ENCODE results near the gene PLOD3.

Gene PLOD3

DNA sequence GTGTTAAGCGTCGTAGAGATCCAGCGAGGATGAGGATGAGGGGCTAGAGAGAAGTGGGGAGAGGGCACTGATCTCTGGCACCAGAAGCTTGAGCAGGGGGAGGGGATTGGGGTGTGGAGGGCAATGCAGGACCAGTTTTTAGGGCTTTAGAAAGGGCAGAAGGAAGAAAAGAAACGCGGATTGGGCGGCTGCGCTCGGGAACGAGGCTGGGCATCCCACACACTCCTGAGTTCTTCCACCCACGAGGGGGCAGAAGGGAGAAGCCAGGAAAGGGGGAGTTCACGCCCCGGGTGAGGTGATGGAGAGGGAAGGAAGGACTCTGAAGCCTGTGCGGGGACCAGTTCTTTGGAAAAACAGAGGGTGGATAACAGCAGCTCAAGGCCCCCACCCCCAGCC lies 45.9 kb downstream of the PLOD3 start:
- no peak overlapping the region for H3K4me2 ChIP-seq (ENCODE audit: low read length)
- TF ChIP-seq, protein P1, sequence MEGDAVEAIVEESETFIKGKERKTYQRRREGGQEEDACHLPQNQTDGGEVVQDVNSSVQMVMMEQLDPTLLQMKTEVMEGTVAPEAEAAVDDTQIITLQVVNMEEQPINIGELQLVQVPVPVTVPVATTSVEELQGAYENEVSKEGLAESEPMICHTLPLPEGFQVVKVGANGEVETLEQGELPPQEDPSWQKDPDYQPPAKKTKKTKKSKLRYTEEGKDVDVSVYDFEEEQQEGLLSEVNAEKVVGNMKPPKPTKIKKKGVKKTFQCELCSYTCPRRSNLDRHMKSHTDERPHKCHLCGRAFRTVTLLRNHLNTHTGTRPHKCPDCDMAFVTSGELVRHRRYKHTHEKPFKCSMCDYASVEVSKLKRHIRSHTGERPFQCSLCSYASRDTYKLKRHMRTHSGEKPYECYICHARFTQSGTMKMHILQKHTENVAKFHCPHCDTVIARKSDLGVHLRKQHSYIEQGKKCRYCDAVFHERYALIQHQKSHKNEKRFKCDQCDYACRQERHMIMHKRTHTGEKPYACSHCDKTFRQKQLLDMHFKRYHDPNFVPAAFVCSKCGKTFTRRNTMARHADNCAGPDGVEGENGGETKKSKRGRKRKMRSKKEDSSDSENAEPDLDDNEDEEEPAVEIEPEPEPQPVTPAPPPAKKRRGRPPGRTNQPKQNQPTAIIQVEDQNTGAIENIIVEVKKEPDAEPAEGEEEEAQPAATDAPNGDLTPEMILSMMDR (IDR thresholded peaks at IDR 0.05; ENCODE audit: low read depth, low read length, poor library complexity, severe bottlenecking), result peak; percentile 41
- no peak for TF ChIP-seq EZH2phosphoT487 (IDR thresholded peaks at IDR 0.05; ENCODE audit: borderline replicate concordance, low read length)
- peaks cover 76% of the 10 kb centered on the region for H3K27me3 ChIP-seq (ENCODE audit: control insufficient read depth, low read length)

DNA sequence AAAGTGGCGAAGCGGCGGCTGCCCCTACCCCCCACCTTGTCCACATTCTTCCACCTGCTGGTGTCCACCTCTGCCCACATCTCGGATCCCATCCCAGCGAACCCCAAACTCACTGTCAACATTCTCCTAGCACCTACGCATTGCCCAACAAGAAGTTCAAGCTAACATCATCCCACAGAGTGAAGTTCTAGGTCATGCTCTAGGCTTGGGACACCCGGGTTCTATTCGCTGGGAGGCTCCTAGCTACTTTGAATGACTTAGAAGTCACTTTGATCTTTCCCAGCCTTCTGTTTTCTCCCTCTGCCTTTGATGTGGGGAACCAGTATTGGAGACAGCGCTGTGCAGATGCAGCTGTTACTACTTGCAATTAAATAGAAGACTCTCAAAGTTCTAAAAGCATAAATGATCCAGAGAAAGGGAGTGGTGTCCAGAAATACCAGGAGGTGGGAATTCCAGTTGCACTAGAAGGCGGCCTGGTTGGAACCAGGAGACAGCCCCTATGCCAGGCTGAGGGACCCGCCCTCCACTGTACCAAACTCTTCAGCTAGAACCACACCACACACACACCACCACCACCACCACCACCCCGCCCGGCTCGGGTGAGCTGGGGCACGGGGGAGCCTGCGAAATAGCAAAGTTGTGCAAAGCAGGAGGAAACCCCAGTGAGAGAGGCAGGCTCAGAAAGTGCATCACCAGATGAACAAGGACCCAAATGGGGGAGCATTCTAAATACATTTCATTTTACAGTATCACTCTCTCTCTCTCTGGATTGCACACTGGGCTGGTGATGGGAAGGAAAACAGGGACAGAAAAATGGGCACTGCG lies 46.6 kb downstream of the PLOD3 start:
- Histone ChIP-seq H3K4me2 (ENCODE audit: low read length) (no peak overlapping the region), H3K79me2 (ENCODE audit: control insufficient read depth, low read length) (no peaks in the 10 kb centered on the region), H3K27ac (ENCODE audit: low read depth, low read length) (no peak overlapping the region), H3K4me3 (ENCODE audit: low read length) (no peak overlapping the region), H3K36me3 (ENCODE audit: control insufficient read depth, low read length) (no peaks in the 10 kb centered on the region), H3K9me2 (replicated peaks; ENCODE audit: control insufficient read depth, low read length) (no peaks in the 10 kb centered on the region), H3F3A (ENCODE audit: control insufficient read depth, insufficient read depth) (peaks cover 3% of the 10 kb centered on the region; the same call in 1 of the 2 replicates), H3K27me3 (ENCODE audit: control insufficient read depth, low read length) (peaks cover 79% of the 10 kb centered on the region), H3K4me1 (ENCODE audit: control insufficient read depth, low read length) (peaks cover 42% of the 10 kb centered on the region), H3K9me3 (ENCODE audit: control insufficient read depth, insufficient read depth, low read length) (no peaks in the 10 kb centered on the region), H4K20me1 (ENCODE audit: control insufficient read depth, insufficient read depth, low read depth, low read length) (peaks cover 22% of the 10 kb centered on the region)
- TF ChIP-seq, protein P1 (IDR thresholded peaks at IDR 0.05; ENCODE audit: low read depth, low read length, poor library complexity, severe bottlenecking), result no peak
- peak; percentile 89; the same call in 1 of the 2 replicates for TF ChIP-seq EZH2phosphoT487 (IDR thresholded peaks at IDR 0.05; ENCODE audit: borderline replicate concordance, low read length)

More for the DNA sequence above, 45.9 kb downstream of the PLOD3 start:
- Histone ChIP-seq H3K9me3 (ENCODE audit: control insufficient read depth, insufficient read depth, low read length) (no peaks in the 10 kb centered on the region), H3K4me1 (ENCODE audit: control insufficient read depth, low read length) (peaks cover 36% of the 10 kb centered on the region), H3K27ac (ENCODE audit: low read depth, low read length) (no peak overlapping the region), H3F3A (ENCODE audit: control insufficient read depth, insufficient read depth) (peaks cover 3% of the 10 kb centered on the region; the same call in 1 of the 2 replicates), H3K36me3 (ENCODE audit: control insufficient read depth, low read length) (no peaks in the 10 kb centered on the region), H4K20me1 (ENCODE audit: control insufficient read depth, insufficient read depth, low read depth, low read length) (peaks cover 17% of the 10 kb centered on the region; the same call in 1 of the 2 replicates), H3K79me2 (ENCODE audit: control insufficient read depth, low read length) (no peaks in the 10 kb centered on the region), H3K9me2 (replicated peaks; ENCODE audit: control insufficient read depth, low read length) (no peaks in the 10 kb centered on the region), H3K4me3 (ENCODE audit: low read length) (no peak overlapping the region)

DNA sequence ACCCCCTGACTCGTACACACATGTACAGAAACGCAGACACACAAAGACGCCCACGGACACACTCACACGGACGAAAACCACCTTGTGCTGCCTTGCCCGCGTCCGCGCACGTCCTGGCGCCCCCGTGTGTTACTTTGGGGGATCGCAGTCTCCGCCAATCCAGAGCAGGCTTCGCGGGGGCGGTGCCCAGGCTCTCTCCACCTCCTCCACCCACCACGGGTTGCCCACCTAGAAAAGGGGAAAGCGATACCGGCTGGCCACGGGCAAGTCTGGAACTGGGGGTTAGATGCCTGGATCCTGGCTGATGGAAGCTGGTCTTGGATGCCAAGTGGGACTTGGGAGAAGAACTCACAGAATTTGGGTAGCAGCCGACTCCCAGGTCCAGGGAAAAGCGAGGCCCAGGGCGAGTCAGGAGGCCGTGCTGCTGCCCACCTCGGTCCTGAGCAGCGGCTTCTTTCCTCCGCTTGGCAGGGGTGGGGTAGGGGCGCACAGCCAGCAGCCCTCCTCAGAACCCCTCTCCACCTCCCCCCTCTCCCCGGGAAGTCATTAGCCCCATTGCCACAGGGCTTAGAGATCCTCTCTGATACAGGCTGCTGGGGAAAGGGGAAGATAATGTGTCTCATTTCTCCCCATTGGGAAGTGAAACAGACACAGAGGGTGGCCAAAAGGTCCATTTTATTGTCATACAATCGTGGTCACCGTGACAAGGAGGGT lies 47.4 kb downstream of the PLOD3 start:
- Histone ChIP-seq H4K20me1 (ENCODE audit: control insufficient read depth, insufficient read depth, low read depth, low read length) (peaks cover 26% of the 10 kb centered on the region), H3K9me2 (replicated peaks; ENCODE audit: control insufficient read depth, low read length) (no peaks in the 10 kb centered on the region), H3K27me3 (ENCODE audit: control insufficient read depth, low read length) (peaks cover 76% of the 10 kb centered on the region), H3F3A (ENCODE audit: control insufficient read depth, insufficient read depth) (peaks cover 3% of the 10 kb centered on the region; the same call in 1 of the 2 replicates), H3K4me2 (ENCODE audit: low read length) (peak overlapping the region; percentile 9), H3K79me2 (ENCODE audit: control insufficient read depth, low read length) (no peaks in the 10 kb centered on the region), H3K4me1 (ENCODE audit: control insufficient read depth, low read length) (peaks cover 50% of the 10 kb centered on the region), H3K27ac (ENCODE audit: low read depth, low read length) (no peak overlapping the region), H3K4me3 (ENCODE audit: low read length) (no peak overlapping the region), H3K36me3 (ENCODE audit: control insufficient read depth, low read length) (no peaks in the 10 kb centered on the region), H3K9me3 (ENCODE audit: control insufficient read depth, insufficient read depth, low read length) (no peaks in the 10 kb centered on the region)
- TF ChIP-seq EZH2phosphoT487 (IDR thresholded peaks at IDR 0.05; ENCODE audit: borderline replicate concordance, low read length), result peak; percentile 77; the same call in 1 of the 2 replicates
- TF ChIP-seq, protein P1 (IDR thresholded peaks at IDR 0.05; ENCODE audit: low read depth, low read length, poor library complexity, severe bottlenecking), result peak; percentile 100

Measured in DOHH2 (cell line).